AG09309 (cell line): ENCODE data around the gene BMP8B.
"Not testable (repeated sequence)": the region's sequence is repeated elsewhere in the genome, so short reads cannot be mapped to it uniquely, and the experiment has no call there.

Experiments used
- DNase-seq: peaks from one replicate; pipeline ENCODE4 v3.0.0-alpha.2; 2010; ENCODE audit warnings: low read depth
- H3K4me3 ChIP-seq: 2 replicates; pipeline ENCODE4 v1.5.1; 2011; ENCODE audit warnings: mild to moderate bottlenecking, low read depth, low read length, moderate library complexity; ENCODE audit not compliant: control insufficient read depth
- CTCF ChIP-seq: IDR thresholded peaks from 2 replicates; pipeline ENCODE4 v1.5.1; 2011; ENCODE audit warnings: mild to moderate bottlenecking, low read depth, low read length, inconsistent platforms; ENCODE audit not compliant: insufficient read depth, control insufficient read depth; ENCODE audit errors: missing control alignments

Gene BMP8B

GRCh38 chr1:39832294-39832693 lies 43.6 kb upstream of the BMP8B start:
- no peak for TF ChIP-seq CTCF
- no peak overlapping the region for H3K4me3 ChIP-seq
- no peak for DNase-seq

- DNase-seq: peak; percentile 1
- H3K4me3 ChIP-seq: no peak overlapping the region
Measured at GRCh38 chr1:39829791-39830533, 41.3 kb upstream of the BMP8B start.

GRCh38 chr1:39828734-39829133 lies 40.1 kb upstream of the BMP8B start:
- no peak for DNase-seq
- TF ChIP-seq CTCF: no peak
- H3K4me3 ChIP-seq: no peak overlapping the region

More at GRCh38 chr1:39829791-39830533, 41.3 kb upstream of the BMP8B start:
- no peak for TF ChIP-seq CTCF

- not testable (repeated sequence) for DNase-seq, H3K4me3 ChIP-seq
Measured at GRCh38 chr1:39828255-39828654, 39.6 kb upstream of the BMP8B start.

- no peak for DNase-seq
- H3K4me3 ChIP-seq: no peak overlapping the region
- no peak for TF ChIP-seq CTCF
Measured at GRCh38 chr1:39827201-39827600, 38.5 kb upstream of the BMP8B start.

GRCh38 chr1:39826583-39826982 lies 37.9 kb upstream of the BMP8B start:
- no peak for TF ChIP-seq CTCF
- no peak for DNase-seq
- H3K4me3 ChIP-seq: no peak overlapping the region

GRCh38 chr1:39825432-39825941 lies 36.8 kb upstream of the BMP8B start:
- no peak for DNase-seq
- TF ChIP-seq CTCF: no peak
- no peak overlapping the region for H3K4me3 ChIP-seq

GRCh38 chr1:39823450-39823849 lies 34.8 kb upstream of the BMP8B start:
- H3K4me3 ChIP-seq, DNase-seq: not testable (repeated sequence)
